Fibroblast of skin of scalp (primary cell): ENCODE measurements around the gene KLHDC7B.
A peak's percentile ranks its signal among the peaks of the same experiment; 100 is the strongest.

ENCODE experiments used
- DNase-seq: peaks from one replicate; pipeline ENCODE4 v3.0.0-alpha.2; 2013

The KLHDC7B gene

GRCh38 chr22:50573491-50574382, 28.0 kb downstream of the KLHDC7B start:
- DNase-seq = no peak

GRCh38 chr22:50574383-50574755, 28.7 kb downstream of the KLHDC7B start:
- DNase-seq = no peak

GRCh38 chr22:50575426-50575941, 29.8 kb downstream of the KLHDC7B start:
- no peak for DNase-seq

GRCh38 chr22:50576070-50576469, 30.4 kb downstream of the KLHDC7B start:
- DNase-seq = peak; percentile 53

GRCh38 chr22:50576806-50577696, 31.4 kb downstream of the KLHDC7B start:
- no peak for DNase-seq

- DNase-seq = no peak
Observed at GRCh38 chr22:50577697-50577986, 31.9 kb downstream of the KLHDC7B start.

GRCh38 chr22:50577987-50578775, 32.5 kb downstream of the KLHDC7B start, which contains the start of gene CPT1B:
TSS of gene CPT1B (minus strand) at chr22:50578427. CDS start at chr22:50577915, 512 bp downstream.
- DNase-seq = peak; percentile 44

- DNase-seq = no peak
Observed at GRCh38 chr22:50578776-50579310, 33.1 kb downstream of the KLHDC7B start.

- DNase-seq = no peak
Observed at GRCh38 chr22:50579752-50580151, 34.1 kb downstream of the KLHDC7B start.

- DNase-seq = no peak
Observed at GRCh38 chr22:50581031-50581949, 35.6 kb downstream of the KLHDC7B start.

- DNase-seq = no peak
Observed at GRCh38 chr22:50581950-50582492, 36.3 kb downstream of the KLHDC7B start.

- peak; percentile 98 for DNase-seq
Observed at GRCh38 chr22:50582493-50583293, 37.0 kb downstream of the KLHDC7B start, which contains the start of gene CHKB. TSS of gene CHKB (minus strand) at chr22:50582849. CDS start at chr22:50582781, 68 bp downstream.

GRCh38 chr22:50583294-50583861, 37.7 kb downstream of the KLHDC7B start:
- DNase-seq = no peak

GRCh38 chr22:50584106-50585096, 38.7 kb downstream of the KLHDC7B start:
- no peak for DNase-seq

- DNase-seq = no peak
Observed at GRCh38 chr22:50585238-50585637, 39.5 kb downstream of the KLHDC7B start.

GRCh38 chr22:50585781-50586180, 40.1 kb downstream of the KLHDC7B start:
- DNase-seq = no peak

GRCh38 chr22:50586416-50586815, 40.7 kb downstream of the KLHDC7B start:
- DNase-seq = no peak

GRCh38 chr22:50587407-50587806, 41.7 kb downstream of the KLHDC7B start:
- DNase-seq = no peak
